BJ (cell line): ENCODE data around the gene PALM3. TPM values are rescaled to one million over a fixed set of nuclear protein-coding genes. Genes with fewer than 3 reads are reported as not detected.

ENCODE experiments used
- CTCF ChIA-PET: fragments of 350-600 bp; formaldehyde crosslinking; extraction: SDS; loops from one replicate; lab custom pipeline; 2021; ENCODE audit warnings: antibody characterized with exemption, inconsistent platforms; lab: Yijun Ruan, JAX
- POLR2A ChIA-PET: fragments of 300-600 bp; sonication (Branson Sonifier 250); formaldehyde crosslinking; extraction: SDS; loops from one replicate; lab custom pipeline; 2021; ENCODE audit warnings: antibody characterized with exemption; lab: Charles Lee
- DNase-seq: peaks from one replicate; pipeline ENCODE4 v3.0.0-alpha.2; 2011; ENCODE audit warnings: low read depth
- H3K27me3 ChIP-seq: 2 replicates; pipeline ENCODE4 v1.6.0; 2011; ENCODE audit warnings: low read length; ENCODE audit not compliant: control insufficient read depth, insufficient read depth
- H3K36me3 ChIP-seq: 2 replicates; pipeline ENCODE4 v1.5.1; 2011; ENCODE audit warnings: low read length; ENCODE audit not compliant: control insufficient read depth, insufficient read depth
- H3K4me3 ChIP-seq: 2 replicates; pipeline ENCODE4 v1.5.1; 2011; ENCODE audit warnings: low read depth, mild to moderate bottlenecking, control low read depth, low read length
- polyA plus RNA-seq: library from polyadenylated mRNA; depleted of rRNA; stranded (reverse); fragments of >200 nt; gene quantifications from 2 replicates; pipeline ENCODE4 v1.2.3, GENCODE V29; 2011
- TF ChIP-seq, protein P1 (sequence below): IDR thresholded peaks from 2 replicates; pipeline ENCODE4 v1.5.1; 2011; ENCODE audit warnings: low read depth, mild to moderate bottlenecking, control low read depth, inconsistent platforms, low read length, moderate library complexity; ENCODE audit not compliant: insufficient read depth

PALM3 gene
- polyA plus RNA-seq, 1 experiment: 0.17 TPM

DNA sequence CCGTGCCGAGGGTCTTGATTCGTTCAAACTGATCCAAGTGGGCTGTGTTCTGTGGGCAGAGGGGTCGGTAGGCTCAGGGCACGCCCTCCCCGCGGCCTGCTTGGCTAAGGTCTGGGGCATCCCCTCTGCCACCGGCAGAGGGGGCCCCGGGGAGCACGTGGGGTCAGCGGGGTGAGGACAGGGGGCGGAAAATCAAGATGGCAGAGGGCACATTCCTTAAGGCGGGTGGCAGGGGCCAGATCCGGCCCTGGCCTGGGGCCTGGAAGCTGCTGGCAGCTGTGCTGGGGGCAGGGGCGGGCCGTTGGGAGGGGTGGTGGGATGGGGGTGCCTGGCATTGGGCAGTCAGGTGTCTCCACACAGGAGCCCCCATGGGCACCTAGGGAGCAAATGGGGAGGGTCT lies 45.0 kb upstream of the PALM3 start:
- TF ChIP-seq, protein P1, sequence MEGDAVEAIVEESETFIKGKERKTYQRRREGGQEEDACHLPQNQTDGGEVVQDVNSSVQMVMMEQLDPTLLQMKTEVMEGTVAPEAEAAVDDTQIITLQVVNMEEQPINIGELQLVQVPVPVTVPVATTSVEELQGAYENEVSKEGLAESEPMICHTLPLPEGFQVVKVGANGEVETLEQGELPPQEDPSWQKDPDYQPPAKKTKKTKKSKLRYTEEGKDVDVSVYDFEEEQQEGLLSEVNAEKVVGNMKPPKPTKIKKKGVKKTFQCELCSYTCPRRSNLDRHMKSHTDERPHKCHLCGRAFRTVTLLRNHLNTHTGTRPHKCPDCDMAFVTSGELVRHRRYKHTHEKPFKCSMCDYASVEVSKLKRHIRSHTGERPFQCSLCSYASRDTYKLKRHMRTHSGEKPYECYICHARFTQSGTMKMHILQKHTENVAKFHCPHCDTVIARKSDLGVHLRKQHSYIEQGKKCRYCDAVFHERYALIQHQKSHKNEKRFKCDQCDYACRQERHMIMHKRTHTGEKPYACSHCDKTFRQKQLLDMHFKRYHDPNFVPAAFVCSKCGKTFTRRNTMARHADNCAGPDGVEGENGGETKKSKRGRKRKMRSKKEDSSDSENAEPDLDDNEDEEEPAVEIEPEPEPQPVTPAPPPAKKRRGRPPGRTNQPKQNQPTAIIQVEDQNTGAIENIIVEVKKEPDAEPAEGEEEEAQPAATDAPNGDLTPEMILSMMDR: no peak
- ChIA-PET POLR2A (no interaction called here), CTCF (no interaction called here)
- Histone ChIP-seq H3K4me3 (no peak overlapping the region), H3K27me3 (no peaks in the 10 kb centered on the region), H3K36me3 (peaks cover 17% of the 10 kb centered on the region)
- DNase-seq: no peak

DNA sequence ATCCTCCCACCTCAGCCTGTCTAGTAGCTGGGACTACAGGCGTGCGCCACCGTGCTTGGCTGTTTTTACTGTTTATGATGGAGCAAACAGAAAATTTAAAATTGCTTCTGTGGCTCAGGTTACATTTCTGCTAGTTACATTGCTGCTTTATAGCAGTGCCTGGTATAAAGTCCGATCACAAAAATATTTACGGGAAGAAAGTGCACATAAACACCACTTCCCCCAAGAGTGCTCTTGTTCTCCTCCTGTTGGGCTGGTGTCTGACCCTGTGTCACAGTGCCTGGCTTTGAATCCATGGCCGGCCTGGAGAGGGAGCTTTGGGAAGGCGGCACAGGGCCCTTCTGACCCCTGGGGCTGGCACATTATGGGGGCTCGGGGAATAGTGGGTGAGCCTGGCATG lies 43.8 kb upstream of the PALM3 start:
- DNase-seq: no peak

DNA sequence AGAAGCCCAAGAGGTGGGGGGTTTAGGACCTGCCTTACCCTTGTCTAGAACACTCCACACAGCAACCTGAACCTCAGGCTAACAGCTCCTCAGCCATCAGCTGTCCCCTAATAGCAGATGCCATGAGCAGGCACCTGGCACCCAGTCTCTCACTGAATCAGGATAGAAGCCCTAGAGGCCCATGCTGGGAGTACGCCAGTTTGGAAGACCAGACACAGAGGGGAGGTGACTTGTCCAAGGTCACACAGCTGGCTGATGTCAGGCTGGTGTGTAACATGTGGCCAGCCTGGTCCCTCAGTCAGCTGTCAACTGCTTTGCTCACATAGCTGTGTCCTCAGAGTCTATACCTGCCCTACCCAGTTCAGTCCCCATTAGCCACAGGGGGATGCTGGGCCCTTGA lies 41.4 kb upstream of the PALM3 start:
- TF ChIP-seq, protein P1: no peak
- Histone ChIP-seq H3K36me3 (peaks cover 21% of the 10 kb centered on the region), H3K27me3 (no peaks in the 10 kb centered on the region), H3K4me3 (no peak overlapping the region)
- ChIA-PET POLR2A (no interaction called here), CTCF (interaction anchor here (0.6 to 2.0 kb wide), 3 partner anchors 9 to 29 kb away, joined by 3 to 7 read pairs (median 4); a partner anchor contains a TSS)
- DNase-seq: no peak

More for the DNA sequence above, 43.8 kb upstream of the PALM3 start:
- no peak overlapping the region for H3K4me3 ChIP-seq
- ChIA-PET CTCF (interaction anchor here (1.1 to 1.3 kb wide), 3 partner anchors 9 to 31 kb away, joined by 3 to 5 read pairs (median 3); partner anchors contain the start of gene ASF1B), POLR2A (no interaction called here)
- peaks cover 19% of the 10 kb centered on the region for H3K36me3 ChIP-seq
- TF ChIP-seq, protein P1: no peak
- no peaks in the 10 kb centered on the region for H3K27me3 ChIP-seq

DNA sequence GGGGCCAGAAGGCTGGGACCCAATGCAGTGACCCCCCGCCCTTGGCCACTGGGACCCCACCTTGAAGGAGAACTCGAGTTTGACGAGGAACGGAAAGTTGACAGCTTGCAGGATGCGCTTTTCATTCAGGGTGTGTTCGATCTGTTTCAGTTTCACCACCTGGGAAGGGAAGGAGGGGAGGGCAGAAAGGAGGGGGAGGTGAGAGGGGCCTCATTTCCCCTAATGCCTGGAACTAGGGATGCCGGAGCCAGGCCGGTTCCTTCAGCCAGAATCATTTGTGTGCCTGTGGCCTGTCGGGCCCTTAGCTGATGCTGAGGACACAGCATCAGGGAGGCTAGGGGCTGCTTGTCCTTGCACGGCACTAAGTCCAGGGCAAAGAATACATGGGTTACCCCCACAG lies 40.9 kb upstream of the PALM3 start:
- Histone ChIP-seq H3K4me3 (no peak overlapping the region), H3K27me3 (no peaks in the 10 kb centered on the region), H3K36me3 (peaks cover 22% of the 10 kb centered on the region)
- POLR2A ChIA-PET: no interaction called here
- TF ChIP-seq, protein P1: no peak
- no peak for DNase-seq
- CTCF ChIA-PET: interaction anchor here (1.3 to 2.0 kb wide), 2 partner anchors 10 to 11 kb away, joined by 4 to 7 read pairs; a partner anchor contains a TSS

DNA sequence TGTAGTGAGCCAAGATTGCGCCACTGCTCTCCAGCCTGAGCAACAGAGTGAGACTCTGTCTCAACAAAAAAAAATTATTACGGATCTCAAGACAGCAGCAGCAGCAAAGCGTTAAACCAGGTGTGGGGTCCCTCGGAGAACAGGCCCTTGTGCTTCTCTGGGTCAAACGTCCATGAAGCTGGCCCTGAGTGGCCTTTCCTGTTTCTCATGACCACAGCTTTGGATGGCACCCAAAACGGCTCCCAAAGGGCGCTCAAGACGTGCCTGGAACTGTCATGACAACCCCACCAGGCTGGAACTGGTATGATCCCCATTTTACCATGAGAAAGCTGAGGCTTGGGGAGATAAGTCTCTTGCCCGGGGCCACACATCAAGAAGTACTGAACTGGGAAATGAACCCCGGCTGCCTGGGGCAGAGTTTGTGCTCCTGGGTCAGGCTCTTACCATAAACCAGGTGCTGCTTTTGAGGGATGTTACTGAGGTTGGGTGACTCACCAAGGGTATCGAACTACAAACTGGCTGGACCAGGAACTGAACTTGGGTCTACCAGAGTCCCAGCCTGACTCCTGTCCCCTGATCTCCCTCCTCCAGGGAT lies 40.3 kb upstream of the PALM3 start:
- CTCF ChIA-PET: interaction anchor here (0.8 to 1.3 kb wide), 2 partner anchors 10 to 29 kb away, joined by 3 to 4 read pairs; partner anchors contain the start of gene MISP3

More for the DNA sequence above, 40.3 kb upstream of the PALM3 start:
- DNase-seq: no peak
- H3K27me3 ChIP-seq: no peaks in the 10 kb centered on the region
- POLR2A ChIA-PET: no interaction called here
- no peak overlapping the region for H3K4me3 ChIP-seq
- TF ChIP-seq, protein P1: no peak
- peaks cover 26% of the 10 kb centered on the region for H3K36me3 ChIP-seq
